ENCODE measurements around the gene WDR27.
"Not testable (repeated sequence)": the region's sequence is repeated elsewhere in the genome, so short reads cannot be mapped to it uniquely, and the experiment has no call there.

The WDR27 gene

GRCh38 chr6:169635345-169635744 lies 66.5 kb downstream of the WDR27 start:
- no peak for DNase-seq

DNA sequence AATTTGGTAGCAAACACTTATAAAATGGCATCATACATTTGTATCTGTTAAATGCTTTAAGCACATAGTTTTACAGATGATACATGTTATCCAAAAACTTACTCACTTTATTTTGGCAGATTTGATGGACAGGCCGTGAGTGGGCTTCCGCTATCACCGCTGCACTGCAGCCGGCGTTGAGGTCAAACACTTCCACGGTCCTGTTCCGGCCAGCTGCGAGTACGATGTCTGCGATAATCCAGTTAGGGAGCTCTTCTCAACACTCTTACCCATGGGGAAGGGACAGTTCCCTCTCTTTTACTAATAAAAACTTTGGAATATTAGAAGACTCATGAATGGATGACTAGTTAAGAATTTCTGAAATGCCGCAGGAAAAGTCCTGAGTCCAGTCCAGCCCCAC lies 69.0 kb downstream of the WDR27 start:
- DNase-seq = no peak

DNA sequence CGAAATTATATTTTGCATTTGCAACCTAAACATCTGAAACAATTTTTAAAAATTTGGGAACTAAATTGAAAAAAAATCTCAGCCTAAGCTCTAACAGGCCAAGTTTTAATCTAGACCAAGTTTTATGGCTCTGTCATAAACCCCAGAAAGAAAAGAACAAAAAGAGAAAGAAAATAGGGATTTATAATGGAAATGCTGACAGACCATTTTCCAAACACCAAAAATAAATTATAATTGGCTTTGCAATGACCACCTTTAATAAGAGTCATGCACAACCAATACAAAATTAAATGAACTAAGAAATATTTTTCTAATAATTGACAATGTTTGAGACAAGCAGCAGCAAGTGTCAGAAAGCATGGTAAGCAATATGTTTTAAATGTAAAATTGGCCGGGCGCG lies 72.6 kb downstream of the WDR27 start:
- no peak for DNase-seq

DNA sequence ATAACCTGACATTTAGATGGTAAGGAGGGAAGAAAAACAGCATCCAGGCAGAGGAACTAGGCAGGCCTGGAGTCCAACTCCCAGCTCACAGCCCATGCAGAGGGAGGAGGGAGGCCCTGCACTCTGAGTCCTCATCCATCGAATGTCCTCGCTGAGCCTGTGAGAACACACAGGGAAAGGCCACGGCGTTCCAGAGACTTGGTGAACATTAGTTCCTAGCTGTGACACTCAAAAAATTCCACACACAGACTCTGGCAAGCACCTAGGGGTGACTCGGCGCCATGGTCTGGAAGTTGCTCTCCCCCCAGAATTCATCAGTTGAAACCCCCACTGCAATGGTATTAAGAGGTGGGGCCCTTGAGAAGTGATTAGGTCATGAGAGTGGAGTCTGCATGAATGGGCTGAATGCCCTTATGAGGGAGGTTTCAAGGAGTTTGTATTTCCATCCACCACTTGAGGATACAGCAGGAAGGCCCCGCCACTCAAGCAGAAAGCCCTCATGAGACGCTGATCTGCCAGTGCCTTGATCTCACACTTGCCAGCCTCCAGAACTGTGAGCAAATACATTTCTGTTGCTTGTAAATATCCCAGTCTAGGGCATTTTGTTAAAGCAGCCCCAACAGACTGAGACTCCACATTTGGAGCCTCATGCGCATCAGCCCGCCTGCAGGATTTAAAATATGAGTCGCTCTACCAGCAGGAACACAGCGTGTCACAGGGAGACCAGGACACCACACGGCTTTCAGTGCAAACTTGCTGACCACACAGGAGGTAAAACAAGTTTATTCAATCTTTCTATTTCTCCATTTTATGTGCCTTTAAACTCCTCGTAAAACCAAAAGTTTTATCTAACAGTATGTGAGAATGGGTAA lies 73.9 kb downstream of the WDR27 start:
- no peak for DNase-seq

- no peak for DNase-seq
These were observed 75.2 kb downstream of the WDR27 start for GRCh38 chr6:169626649-169627048.

- DNase-seq = no peak
These were observed 75.7 kb downstream of the WDR27 start for GRCh38 chr6:169626169-169626568.

- no peak for DNase-seq
These were observed 76.5 kb downstream of the WDR27 start for GRCh38 chr6:169625376-169625775.

- DNase-seq = no peak
These were observed 77.0 kb downstream of the WDR27 start for GRCh38 chr6:169624785-169625184.

DNA sequence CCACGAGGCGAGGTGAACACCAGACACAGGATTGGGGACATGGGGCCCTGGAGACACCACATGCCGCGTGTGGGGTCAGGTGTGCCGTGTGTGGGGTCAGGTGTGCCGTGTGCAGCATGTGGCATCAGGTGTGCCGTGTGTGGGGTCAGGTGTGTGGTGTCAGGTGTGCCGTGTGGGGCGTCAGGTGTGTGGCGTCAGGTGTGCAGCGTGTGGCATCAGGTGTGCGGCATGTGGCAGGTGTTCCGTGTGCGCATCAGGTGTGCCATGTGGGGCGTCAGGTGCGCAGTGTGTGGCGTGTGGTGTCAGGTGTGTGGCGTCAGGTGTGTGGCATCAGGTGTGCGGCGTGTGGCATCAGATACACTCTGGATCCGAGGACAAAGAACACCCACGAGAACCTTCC lies 77.9 kb downstream of the WDR27 start:
- DNase-seq = no peak

- DNase-seq = no peak
These were observed 78.5 kb downstream of the WDR27 start for GRCh38 chr6:169623343-169623742.

DNA sequence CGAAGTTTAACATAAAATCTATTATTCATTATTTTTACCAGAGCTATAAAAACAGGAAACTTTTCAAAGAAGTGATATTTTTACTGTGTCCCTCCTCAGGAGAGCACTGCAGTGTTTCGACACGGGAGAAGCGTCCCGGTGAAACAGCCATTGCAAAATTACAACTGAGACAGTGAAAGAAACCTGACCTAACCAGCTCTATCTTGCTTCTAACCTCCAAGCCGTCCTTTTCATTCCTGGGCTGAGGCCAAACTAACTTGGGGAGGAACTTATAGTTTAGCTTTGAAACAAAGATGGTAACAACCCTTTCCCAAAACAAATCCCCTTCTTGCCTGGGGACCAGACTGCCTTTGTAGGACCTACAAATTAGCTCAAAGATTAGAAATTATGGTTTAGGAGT lies 79.2 kb downstream of the WDR27 start:
- DNase-seq = no peak

GRCh38 chr6:169621311-169621710 lies 80.5 kb downstream of the WDR27 start:
- DNase-seq = no peak

- no peak for DNase-seq
These were observed 81.4 kb downstream of the WDR27 start for GRCh38 chr6:169620171-169621130.

DNA sequence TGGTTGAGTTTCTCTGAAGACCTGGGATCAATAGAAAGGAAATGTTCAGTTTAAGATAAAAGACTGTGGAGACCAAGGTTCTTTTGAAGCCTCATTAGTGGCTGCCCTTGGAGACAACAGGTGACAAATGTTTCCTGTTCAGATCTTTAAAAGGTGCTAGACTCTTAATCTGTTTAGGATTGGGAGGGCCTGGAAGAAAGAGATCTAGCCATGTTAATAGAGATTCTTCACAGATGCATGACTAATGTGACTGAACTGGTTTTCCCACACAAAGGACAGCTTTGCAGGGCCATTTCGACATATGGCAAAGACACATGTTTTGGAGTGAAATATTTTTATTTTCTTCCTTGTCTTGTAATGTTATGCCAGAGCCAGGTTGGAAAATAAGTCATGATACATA lies 82.2 kb downstream of the WDR27 start:
- no peak for DNase-seq

- DNase-seq = no peak
These were observed 83.0 kb downstream of the WDR27 start for GRCh38 chr6:169618526-169619490.

DNA sequence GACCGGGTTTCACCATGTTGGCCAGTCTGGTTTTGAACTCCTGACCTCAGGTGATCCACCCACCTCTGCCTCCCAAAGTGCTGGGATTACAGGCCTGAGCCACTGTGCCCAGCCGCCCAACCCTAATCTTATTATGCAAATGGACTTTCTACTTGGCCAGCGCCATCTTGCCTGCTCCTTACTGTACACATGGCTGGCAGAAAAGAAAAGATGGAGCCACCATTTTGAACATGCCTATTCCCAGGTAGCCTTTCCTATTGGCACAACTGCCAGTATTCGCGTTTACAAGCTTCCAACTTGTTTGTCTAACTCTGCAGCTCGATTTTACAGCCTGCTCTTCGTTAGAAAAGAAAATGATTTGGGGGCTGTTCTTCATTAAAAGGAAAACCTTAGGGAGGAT lies 84.3 kb downstream of the WDR27 start:
- DNase-seq = no peak

GRCh38 chr6:169608609-169609008 lies 93.2 kb downstream of the WDR27 start:
- DNase-seq = not testable (repeated sequence)

DNA sequence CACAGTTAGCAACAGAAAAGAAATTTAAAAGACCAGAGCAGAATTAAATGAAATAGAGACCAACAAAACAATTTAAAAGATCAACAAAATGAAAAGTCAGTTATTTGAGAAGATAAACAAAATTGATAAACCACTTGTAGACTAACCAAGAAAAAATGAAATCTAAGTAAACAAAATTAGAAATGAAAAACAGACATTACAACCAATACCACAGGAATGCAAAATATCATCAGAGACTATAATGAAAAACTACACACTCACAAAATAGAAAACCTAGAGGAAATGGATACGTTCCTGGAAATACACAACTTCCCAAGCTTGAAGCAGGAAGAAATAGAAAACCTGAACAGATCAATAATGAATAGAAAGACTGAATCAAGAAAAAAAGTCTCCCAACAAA lies 97.8 kb downstream of the WDR27 start:
- no peak for DNase-seq

GRCh38 chr6:169601129-169601528 lies 100.7 kb downstream of the WDR27 start:
- not testable (repeated sequence) for DNase-seq

GRCh38 chr6:169592558-169592957 lies 109.3 kb downstream of the WDR27 start:
- no peak for DNase-seq

- no peak for DNase-seq
These were observed 110.2 kb downstream of the WDR27 start for GRCh38 chr6:169591616-169592015.

DNA sequence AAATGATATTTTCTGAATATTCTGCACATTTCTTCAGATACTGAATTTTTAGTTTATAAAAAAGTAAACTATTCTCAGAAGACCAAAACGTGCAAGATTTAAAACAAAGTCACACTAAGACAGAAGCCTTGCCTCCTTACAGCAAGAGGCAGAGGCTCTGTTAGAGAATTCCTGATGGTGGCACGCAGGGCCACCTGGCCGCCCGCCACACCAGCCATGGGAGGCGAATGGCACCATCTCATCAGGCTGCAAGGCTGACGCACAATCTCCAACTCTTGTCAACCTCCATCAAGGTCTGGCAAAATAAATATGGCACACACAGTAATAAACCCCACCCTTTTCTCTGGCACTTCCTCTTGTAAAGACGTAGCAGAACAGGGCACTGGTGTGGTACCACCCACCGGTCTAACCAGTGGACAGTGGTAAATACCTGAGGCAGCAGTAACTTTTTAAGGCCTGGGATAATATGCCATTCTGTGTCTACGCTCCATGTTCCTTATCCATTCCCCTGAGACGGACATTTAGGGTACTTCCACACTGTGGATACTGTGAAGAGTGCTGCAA lies 111.4 kb downstream of the WDR27 start:
- DNase-seq = no peak

All from activated naive CD4-positive, alpha-beta T cell (primary cell).